GM18519 (cell line): ENCODE data around the gene P4HA2.

ENCODE experiments used
- ATAC-seq: cut with Tn5 transposase; IDR thresholded peaks from one replicate; pipeline ENCODE4 v1.9.1; 2021; ENCODE audit warnings: mild to moderate bottlenecking, moderate library complexity; ENCODE audit not compliant: unreplicated experiment, low FRiP score

P4HA2 gene

DNA sequence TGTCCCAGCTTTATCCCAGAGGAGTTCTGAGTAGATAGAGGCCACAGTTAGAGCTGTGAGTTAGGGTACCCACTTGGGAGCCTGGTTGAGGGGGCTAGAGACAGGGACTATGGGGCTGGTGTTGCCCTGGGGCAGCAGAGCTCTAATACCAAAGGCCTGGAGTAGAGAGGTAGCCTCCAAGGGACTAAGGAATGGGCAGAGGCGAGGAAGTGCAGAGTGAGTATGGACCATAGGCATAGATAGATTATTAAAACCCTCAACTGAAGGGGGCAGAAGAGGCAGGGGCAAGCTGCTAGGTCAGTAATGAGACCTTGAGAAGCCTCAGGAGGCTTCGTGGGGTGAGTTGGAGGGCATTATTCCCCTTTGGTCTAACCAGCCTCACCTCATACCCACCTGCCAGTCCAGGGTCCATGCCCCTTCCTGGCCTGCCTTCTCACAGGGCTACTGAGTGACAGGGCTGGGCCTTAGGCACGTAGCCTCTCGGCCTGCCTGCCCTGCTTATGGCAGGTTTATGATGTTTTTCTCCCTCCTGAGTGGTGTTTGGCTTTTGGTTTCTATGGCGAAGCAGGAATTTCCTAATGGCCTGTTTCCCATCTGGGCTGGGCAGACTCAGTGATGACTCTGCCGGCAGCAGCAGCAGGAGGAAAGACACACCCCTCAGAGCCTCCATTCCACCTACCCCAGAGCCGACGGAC, 37.8 kb upstream of the P4HA2 start:
- ATAC-seq: no peak

DNA sequence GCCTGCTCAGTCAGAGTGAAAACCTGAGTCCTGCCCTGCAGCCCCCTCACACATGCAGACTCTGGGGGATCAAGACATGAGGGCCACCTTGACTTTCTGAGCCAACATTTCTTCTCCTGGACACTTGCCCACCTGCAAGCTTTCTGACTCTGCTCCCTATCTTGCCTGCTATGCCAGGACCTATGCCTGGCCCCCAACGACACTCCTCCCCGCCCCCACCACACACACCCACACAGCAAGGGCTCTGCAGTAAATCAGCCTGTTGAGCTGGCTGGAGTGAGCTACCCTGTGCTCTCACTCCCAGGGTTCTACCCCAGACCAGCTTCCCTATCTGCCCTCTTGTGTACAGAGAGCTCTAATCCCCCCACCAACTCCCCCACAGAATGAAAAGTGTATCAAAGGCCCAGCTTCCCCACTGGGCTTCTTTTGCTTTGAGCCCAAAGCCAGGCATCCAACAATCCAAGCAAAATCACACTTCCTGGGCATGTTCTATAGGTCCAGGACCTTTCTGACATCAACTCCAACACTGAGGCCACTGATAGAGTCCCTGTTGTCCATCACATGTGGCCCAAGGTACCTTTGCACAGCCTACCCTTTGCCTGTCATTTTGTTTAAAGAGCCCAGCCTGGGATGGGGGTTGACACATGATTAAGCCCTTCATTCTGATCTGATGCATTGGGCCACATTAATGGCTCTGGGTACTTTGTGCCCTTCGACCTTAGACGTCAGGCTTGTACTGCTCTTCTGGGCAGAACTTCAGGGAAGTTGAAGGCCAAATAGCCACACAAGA, 37.1 kb upstream of the P4HA2 start:
- ATAC-seq: no peak

DNA sequence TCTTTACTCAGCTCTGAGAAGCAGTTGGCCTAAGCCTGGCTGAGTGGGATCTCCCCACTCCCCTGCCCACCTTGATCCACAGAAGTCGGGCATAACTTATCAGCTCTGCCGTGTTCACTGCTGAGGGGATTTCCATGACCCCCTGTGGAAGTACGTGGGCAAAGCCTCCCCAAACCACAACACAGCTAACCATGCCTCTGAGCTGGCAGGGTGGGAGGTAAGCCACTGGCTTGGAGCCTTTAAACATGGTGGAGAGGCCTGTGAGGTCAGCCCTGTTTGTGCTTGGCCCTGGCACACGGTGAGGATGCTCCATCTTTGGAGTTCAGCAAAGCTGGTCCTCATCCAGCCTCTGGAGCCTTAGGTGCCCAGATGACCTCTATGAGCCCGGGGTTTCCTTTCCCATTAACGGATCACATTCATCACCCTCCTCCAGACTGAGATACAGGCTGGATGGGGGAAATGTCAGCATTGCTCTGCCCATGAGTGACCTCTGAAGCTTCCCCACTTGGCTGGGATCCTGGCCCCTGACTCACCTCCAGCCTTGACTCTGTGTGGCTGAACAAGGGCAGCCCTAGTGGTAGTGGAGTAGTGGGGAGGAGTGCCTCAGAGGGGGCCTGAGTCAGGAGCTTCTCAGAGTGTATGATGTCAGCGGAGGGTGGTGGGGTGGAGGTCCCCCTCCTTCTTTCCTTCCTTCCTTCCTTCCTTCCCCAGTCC, 36.1 kb upstream of the P4HA2 start:
- no peak for ATAC-seq

DNA sequence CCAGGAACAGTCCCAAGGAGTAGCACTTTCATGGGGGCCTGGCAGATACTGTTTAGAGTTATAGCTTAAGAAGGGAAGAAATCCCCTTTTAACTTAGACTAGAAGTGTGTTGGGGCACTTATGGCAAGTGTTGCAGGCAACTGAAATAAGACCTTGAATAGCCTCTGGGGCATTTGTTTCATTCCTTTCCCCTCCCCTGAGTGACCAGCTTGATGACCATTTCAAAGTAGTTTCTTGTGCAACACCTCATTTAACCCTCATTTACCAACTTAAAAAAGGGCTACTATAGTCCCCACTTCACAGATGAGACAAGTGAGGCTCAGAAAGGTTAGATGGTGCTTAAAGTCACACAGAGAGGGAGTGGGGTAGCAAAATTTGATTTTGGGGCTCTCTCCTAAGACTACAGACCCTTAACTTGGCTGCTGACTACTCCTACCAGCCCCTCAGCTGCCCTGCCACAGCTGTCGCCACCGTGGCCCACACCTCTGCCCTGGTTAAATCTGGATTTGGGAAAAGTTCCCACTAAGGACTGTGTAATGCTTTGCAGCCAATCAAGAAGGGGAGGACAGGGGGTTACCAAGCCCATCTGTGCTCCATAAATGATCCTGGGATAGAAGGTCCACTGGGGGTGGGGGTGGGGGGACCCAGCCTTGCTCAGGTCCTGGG, 35.4 kb upstream of the P4HA2 start:
- no peak for ATAC-seq

DNA sequence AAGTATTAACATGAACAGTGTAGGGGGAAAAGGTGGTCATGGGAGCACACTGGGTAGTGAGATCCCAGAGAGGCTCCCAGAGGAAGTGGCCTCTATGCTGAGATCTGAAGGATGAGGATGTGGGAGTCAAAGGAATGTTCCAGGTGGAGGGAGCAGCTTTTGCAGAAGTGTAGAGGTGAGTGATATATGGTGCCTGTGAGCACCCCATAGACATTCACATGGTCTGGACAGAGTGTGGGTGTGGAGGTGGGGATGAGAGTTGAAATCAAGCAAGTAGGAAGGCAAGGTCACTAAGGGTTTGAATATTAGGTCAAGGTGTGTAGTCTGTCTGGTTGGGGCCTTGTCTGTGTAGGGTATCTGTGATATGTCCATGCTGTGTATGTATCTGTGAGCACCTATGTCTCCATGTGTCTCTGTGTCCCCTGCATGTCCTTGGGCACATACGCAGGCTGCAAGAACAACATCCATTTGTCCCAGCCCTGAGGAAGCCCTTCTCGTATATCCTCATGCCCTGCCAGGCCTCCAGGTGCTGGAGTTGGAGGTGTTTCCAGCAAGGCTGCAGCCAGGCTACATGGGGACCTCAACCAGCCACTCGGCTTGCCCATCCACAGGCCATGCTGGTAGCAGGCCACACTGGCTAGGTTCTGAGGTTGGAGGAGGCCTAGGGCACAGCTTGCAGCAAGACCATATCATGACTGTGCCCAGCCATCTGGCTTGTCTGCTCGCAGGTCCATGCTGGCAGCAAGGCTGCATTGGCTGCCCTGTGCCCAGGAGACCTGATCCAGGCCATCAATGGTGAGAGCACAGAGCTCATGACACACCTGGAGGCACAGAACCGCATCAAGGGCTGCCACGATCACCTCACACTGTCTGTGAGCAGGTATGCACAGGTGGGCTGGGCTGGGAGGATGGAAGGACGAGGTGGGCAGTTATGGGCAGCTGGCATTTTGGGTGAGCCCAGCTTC, 34.5 kb upstream of the P4HA2 start:
- ATAC-seq: no peak

DNA sequence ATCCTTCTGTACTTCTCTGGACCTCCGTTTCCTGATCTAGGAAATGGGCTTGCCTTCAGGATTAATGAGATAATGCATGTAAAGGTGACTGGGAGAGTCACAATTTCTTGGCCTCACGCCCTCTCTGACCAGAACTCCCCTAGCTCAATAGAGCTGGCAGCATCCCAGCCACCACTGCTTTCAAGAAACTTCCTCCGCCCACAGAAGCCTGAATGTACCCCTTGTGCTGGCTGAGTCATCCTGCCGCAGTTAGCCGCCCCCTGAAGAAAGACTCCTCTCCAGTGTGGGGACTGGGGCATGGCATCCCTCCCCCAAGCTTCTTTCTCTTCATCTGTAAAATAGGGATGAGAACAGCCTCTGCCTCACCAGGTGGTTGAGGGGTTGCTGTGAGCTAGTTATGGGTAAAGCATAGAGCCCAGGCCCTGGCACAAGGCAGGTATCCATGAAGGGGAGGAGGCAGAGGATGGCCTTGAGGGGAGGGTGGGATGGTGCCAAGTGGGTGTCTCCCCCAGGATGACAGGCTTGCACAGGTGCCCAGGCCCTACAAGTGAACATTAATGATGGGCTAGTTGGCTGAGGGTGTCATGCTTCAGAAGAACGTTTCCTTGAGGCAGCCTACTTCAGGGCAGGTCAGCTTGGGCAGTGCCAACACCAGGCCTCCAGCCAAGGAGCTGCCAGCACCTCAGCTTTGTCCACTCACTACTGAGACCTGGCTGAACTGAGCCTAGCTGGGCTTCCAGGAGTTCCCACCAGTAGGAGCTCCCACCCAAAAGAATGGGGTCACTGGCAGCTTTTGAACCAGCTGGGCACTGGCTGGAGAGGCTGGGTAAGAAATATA, 33.3 kb upstream of the P4HA2 start:
- no peak for ATAC-seq

DNA sequence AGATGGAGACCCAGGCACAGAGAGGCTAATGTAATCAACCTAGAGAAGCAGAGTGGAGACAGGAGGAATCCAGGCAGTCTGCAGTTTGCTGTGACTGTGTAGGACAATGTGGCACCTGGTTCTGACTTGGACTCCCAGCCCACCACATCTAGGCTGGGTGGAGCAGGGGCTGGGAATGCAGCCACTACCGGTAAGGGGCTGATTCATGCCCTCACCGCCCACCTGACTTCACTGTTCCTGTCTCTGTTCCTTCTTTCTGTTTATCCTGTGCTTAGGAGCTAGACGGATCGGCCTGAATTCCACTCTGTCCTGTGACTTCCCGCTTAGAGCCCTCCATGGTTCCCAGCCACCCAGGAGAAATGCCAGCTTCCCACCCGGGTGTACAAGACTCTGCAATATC, 32.4 kb upstream of the P4HA2 start:
- ATAC-seq: no peak

DNA sequence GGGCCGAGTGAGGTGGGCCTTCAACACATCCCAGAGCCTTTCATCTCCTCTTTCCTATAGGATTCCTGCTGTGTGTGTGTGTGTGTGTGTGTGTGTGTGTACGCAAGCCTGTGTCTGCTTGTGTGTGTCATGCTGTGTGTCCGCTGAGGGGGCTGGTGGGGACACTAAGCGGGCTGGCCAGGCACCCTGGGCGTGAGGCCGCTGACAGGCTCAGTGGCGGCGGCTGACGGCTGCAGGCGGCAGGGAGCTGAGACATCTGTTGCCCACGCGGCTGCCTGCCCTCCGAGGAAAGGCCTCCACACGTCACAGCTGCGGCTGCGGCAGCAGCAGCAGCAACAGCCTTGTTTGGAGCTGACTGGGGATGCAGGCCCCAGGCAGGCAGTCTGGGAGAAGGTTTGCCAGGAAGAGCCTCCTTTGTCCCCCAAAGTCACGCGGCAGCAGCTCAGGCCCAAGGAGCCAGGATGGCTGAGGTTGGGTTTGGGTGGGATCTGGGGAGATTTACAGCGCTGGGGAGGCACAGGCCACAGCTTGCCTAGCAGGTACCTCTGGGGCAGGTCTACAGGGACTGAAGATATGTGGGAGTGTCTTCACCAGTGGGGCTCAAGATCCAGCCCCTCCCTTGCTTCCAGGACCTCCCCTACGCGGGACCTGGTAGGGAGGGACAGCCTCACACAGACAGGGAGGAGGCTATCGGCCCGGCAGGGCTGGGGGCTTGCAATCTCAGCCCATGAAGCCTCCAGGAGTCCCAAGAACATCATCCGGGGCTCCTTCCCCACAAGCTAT, 31.6 kb upstream of the P4HA2 start:
- no peak for ATAC-seq

DNA sequence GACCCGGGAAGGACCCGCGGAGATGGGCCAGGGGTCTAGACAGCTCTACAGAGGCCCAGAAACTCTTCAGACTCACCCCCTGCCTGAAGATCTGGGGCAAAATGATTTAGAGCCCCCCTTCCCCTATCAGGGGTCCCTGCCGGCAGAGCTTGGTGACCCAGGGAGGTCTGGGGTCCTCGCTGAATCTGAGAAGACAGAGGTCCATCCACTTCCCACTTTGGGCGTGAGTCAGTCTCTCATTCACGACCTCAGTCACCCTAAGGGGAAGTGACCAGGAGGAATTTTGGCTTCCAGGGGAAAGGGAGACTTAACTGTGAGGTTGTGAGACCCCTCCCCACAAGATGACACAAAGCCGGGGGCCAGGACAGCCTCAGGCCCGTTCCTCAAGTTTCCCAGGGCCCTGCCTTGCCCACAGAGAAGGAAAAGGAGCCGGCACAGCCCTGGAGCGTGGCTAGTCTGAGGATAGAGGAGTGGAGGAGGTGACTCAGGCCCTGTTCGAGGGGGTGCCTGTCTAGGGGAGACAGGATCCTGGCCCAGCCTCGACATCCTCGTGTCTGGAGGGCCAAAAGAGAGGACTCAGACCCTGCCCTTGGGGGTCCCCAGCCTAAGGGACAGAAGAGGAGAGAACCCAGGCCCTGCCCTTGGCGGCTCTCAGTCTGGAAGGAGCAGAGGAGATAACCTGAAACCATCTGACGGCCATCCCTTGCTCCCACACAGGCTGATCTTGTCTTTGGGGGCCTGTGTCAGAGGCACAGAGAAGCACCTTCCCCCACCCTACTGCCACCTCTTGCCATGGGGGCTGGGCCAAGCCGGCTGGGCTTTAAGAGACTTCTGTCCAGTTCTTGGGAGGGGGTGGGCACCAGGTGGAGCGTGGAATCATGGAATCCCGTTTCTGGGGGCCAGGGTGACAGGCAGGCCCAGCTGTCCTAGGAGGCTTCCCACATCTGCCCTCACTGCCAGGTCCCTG, 30.7 kb upstream of the P4HA2 start:
- no peak for ATAC-seq

DNA sequence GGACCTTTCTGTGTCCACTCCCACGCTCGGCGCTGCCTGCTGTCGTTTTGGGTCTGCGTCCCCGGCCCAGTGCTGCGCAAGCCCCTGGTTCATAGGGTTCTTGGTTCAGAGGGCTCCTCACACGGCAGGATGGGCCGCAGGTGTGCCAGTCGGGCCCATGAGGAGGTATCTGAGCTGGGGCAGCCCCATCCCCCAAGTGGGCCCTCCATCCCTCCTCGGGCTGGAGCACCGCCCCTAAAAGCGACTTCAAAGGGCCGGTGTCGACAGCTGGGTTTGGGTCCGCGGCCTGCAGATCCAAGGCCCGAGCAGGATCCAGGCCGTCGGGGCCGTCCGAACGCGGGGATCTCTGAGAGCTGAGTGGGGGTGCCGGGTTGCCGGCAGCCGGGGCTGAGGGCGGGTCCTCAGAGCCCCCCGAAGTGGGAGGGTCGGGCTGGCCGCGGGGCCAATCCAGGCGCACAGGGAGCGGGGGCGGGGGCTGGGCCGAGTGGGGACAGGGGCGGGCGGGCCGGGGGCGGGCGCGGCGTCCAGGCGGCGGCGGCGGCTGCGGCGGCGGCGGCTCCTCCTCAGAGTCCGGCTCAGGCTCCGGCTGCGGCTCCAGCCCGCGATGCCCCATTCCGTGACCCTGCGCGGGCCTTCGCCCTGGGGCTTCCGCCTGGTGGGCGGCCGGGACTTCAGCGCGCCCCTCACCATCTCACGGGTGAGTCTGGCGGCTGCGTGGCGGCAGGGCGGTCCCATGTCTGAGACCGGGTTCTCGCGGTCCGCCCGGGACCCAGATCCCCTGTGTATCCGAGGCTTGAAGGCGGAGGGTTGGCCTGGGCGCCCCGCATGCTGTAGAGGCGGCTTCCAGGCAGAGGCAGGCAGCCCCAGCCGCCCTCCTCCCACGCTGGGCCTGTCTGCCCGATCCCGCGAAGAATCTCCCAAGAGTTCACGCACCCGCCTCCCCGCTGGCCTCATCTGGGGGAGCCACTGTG, 29.8 kb upstream of the P4HA2 start, which contains the start of gene PDLIM4:
PDLIM4 (plus strand) TSS at position 566 of the 971 bp plus-strand sequence; CDS start at position 605, 39 bp downstream.
- ATAC-seq: no peak

DNA sequence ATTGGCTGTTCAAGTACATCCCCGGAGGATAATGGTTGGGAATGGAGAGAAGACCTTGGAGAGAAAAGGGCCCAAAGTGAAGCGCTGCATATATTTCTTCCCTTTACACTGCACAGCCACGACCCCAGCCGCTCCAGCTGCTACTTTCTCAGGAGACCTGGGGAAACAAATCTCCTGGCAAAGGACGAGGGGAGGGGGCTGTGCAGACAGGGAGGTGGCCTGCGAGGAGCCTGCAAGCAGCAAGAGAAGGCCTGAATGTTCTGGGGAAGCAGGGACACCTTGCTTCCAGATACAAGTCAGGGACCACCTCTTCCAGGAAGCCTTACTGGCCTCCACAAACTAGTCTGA, 29.1 kb upstream of the P4HA2 start:
- ATAC-seq: no peak

DNA sequence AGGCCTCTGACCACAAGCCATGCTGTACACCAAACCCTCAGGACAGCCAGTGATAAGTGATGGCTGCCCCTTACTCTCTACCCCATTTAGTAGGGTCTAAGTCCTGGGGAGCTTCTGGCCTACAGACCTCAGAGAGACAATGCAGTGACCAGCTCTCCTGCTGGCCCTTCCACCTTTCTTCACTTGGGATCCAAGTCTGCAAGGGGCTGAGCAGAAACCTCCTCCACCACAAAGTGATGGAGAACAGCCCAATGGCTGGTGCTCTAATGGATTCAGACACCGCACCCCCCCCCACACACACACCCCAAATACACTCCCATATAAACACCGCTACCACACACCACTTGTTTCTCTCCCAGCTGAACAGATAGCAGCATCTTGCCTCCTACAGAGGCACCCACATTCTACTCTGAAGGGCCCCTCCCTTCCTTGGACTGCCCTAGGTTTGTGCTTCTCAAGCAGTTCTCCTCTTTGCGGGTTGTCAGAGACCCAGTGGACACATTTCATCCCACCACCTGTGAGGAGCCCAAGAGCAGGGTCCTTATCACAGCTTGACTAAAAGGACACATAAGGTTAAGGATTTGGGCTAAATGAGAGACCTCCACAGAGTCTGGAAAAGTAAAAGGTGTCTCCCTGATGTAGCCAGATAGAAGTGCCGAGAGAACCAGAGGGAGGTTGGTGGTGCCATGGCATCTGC, 28.6 kb upstream of the P4HA2 start:
- no peak for ATAC-seq

DNA sequence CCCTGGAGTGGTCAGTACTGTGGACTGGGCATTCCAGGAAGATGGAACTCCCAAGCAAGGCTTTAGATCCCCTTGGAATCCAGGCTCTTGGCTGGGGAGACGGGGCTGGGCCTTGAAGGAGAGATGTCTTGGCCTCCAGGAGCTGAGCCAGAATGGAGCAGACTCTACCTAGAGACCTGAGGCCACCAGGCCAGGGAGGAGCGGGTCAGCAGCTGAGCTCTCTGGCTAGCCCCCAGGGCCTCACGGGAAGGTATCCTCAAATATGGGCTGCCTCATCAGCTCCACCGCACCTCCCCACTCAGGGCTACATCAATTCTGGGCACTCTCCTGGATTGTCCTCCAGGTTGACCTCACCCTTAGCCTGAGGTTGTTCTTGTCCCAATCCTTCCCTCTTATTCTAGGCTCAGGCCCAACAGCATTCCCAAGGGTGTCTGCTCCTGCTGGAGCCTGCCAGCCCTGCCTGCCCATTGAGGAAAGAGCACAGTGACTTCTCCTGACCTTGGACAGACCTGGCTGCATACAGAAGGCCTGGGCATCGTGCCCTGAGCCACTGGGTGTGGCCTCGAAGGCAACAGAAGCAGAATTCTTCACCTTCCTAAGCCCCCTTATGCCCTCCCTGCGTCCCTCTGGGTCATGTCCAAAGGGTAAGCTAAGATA, 26.8 kb upstream of the P4HA2 start:
- ATAC-seq: no peak

DNA sequence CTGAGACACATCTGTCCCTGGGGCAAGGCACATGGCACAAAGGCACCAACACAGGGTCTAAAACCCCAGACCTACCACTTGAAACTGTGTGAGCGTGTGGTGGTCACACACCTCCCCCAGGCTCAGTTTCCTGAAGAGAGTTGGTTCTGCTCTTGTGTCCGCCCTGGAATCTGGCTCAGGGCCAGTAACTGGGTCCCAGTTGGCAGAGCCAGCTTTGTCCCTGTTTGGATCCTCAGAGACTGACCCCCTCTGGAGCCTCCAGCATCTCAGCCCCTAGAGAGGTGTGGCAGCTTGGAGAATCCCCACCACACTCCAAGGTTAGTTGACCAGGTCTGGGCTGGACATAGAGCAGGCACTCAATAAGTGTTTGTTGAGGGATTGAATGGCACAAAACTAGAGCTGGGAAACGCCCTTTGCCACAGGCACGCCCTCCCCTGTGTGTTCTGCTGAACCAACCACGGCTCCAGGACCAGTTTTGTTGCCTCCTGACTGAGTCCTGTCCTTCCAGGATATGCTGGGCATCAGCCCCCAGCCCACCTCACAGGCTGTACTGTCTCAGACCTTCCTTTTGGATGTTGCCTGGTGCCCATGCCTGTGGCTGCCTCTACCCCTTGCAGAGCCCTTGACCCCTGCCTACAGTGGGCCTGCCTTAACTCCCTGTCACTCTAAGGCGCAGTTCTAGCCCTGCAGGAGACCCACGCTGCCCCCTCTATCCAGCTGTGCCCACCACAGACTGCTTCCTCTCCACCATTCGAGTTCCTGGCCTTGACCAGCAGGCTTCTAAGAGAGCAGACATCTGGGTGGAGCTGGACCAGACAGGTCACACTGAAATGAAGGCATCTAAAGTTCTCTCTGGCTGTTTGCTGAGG, 26.0 kb upstream of the P4HA2 start:
- ATAC-seq: no peak
